PC-3 (cell line): ENCODE results near the gene FAM20B.
"Not testable (repeated sequence)": the region's sequence is repeated elsewhere in the genome, so short reads cannot be mapped to it uniquely, and the experiment has no call there.

Experiments used
- EZH2 ChIP-seq: fragments of 300-600 bp; sonication (generic); IDR thresholded peaks from one replicate; pipeline ENCODE4 v1.6.1; 2017; ENCODE audit warnings: antibody characterized with exemption, mild to moderate bottlenecking, low read length; ENCODE audit not compliant: unreplicated experiment
- TF ChIP-seq, protein P1 (sequence below): fragments of 300-600 bp; sonication (generic); conservative IDR thresholded peaks from 2 replicates; pipeline ENCODE4 v1.5.1; 2017; ENCODE audit warnings: antibody characterized with exemption, low read depth, mild to moderate bottlenecking, low read length

DNA sequence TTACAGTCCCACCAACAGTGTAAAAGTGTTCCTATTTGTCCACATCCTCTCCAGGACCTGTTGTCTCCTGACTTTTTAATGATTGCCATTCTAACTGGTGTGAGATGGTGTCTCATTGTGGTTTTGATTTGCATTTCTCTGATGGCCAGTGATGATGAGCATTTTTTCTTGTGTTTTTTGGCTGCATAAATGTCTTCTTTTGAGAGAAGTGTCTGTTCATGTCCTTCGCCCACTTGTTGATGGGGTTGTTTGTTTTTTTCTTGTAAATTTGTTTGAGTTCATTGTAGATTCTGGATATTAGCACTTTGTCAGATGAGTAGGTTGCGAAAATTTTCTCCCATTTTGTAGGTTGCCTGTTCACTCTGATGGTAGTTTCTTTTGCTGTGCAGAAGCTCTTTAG lies 37.5 kb upstream of the FAM20B start:
- TF ChIP-seq, protein P1, sequence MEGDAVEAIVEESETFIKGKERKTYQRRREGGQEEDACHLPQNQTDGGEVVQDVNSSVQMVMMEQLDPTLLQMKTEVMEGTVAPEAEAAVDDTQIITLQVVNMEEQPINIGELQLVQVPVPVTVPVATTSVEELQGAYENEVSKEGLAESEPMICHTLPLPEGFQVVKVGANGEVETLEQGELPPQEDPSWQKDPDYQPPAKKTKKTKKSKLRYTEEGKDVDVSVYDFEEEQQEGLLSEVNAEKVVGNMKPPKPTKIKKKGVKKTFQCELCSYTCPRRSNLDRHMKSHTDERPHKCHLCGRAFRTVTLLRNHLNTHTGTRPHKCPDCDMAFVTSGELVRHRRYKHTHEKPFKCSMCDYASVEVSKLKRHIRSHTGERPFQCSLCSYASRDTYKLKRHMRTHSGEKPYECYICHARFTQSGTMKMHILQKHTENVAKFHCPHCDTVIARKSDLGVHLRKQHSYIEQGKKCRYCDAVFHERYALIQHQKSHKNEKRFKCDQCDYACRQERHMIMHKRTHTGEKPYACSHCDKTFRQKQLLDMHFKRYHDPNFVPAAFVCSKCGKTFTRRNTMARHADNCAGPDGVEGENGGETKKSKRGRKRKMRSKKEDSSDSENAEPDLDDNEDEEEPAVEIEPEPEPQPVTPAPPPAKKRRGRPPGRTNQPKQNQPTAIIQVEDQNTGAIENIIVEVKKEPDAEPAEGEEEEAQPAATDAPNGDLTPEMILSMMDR = not testable (repeated sequence)
- TF ChIP-seq EZH2 = not testable (repeated sequence)
